Thyroid gland (tissue), 4 donors: ENCODE measurements around the gene SLC8A1. TPM values are rescaled to one million over a fixed set of nuclear protein-coding genes. Genes with fewer than 3 reads are reported as not detected.

Source experiments
- DNase-seq, 2 donors: peaks; one replicate each; pipeline ENCODE4 v3.0.0-alpha.2; 2019
- H3K27ac ChIP-seq, 3 donors: fragments of 200-600 bp; sonication (generic); 1 replicate in 2 of 3; 2 replicates in 1 of 3; pipeline ENCODE4 v1.5.1; 2016 to 2019; ENCODE audit warnings: mild to moderate bottlenecking in 1 of 3, moderate library complexity in 1 of 3
- H3K27me3 ChIP-seq: fragments of 200-600 bp; sonication (generic); one replicate; pipeline ENCODE4 v1.5.1; 2019
- H3K36me3 ChIP-seq, 2 donors: fragments of 200-600 bp; sonication (generic); one replicate each; pipeline ENCODE4 v1.5.1; 2016 to 2019
- H3K4me1 ChIP-seq, 2 donors: fragments of 200-600 bp; sonication (generic); one replicate each; pipeline ENCODE4 v1.5.1; 2017 to 2019
- H3K4me3 ChIP-seq, 3 donors: fragments of 200-600 bp; sonication (generic); replicated peaks in 1 of 3; 1 replicate in 2 of 3; 2 replicates in 1 of 3; pipeline ENCODE4 v1.5.1; 2016; ENCODE audit warnings: mild to moderate bottlenecking in 1 of 3
- H3K9me3 ChIP-seq: fragments of 200-600 bp; sonication (generic); one replicate; pipeline ENCODE4 v1.5.1; 2017
- POLR2A ChIP-seq, 2 donors: fragments of 450-650 bp; IDR thresholded peaks; one replicate each; pipeline ENCODE4 v1.6.1; 2017; ENCODE audit warnings: antibody characterized with exemption in 2 of 2, mild to moderate bottlenecking in 2 of 2, moderate library complexity in 1 of 2
- WGBS, 2 donors: methylation state at CpG; one replicate each; pipeline ENCODE4 v1.1.5; 2017; 5-methylcytosine and 5-hydroxymethylcytosine counted together
- intact Hi-C: fragments of 100-400 bp; cut with DNase I; formaldehyde crosslinking; loops from one replicate; pipeline ENCODE4 v1.15.1; 2023
- total RNA-seq, 4 donors: library from RNA; depleted of rRNA; stranded (reverse); fragments of >200 nt; gene quantifications; one replicate each; pipeline ENCODE4 v1.2.3, GENCODE V29; 2016
- TF ChIP-seq, protein P1 (sequence below), 6 experiments: fragments of 200-600 bp in 3 of 6; fragments of 450-650 bp in 3 of 6; sonication (generic) in 3 of 6; IDR thresholded peaks; one replicate each; pipeline ENCODE4 v1.5.1; 2016 to 2019; ENCODE audit warnings: antibody characterized with exemption in 6 of 6, mild to moderate bottlenecking in 2 of 6, inconsistent platforms in 1 of 6, moderate library complexity in 1 of 6

Gene SLC8A1
- total RNA-seq, 4 donors from 2014 or later, result 2.0 to 5.1 (median 4.4) TPM

DNA sequence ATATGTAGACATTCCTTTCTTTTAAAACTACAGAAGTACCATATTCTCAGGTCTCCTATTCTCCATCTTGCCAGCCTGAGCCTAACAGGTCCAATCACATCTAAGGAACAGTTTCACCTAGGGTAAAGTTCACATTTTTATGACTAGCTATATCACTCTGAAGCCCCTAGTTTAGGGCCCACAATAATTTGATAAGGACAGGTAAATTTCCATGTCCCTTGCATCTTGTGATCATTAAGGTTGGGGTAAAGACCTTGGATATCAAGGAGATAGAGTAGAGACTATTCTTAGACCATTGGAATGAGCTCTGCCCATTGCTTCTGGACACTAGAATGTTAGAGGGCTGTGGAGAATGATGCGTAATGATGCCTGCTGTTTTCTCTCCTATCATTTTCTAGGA lies 185.7 kb downstream of the SLC8A1 start:
- intact Hi-C loops, result no loop called here
- Histone ChIP-seq H3K4me3 (no peak overlapping the region), H3K27me3 (no peaks in the 10 kb centered on the region), H3K27ac (no peak overlapping the region), H3K36me3 (no peaks in the 10 kb centered on the region), H3K9me3 (no peaks in the 10 kb centered on the region), H3K4me1 (no peaks in the 10 kb centered on the region)
- no peak for TF ChIP-seq POLR2A (IDR thresholded peaks at IDR 0.05)
- TF ChIP-seq, protein P1, sequence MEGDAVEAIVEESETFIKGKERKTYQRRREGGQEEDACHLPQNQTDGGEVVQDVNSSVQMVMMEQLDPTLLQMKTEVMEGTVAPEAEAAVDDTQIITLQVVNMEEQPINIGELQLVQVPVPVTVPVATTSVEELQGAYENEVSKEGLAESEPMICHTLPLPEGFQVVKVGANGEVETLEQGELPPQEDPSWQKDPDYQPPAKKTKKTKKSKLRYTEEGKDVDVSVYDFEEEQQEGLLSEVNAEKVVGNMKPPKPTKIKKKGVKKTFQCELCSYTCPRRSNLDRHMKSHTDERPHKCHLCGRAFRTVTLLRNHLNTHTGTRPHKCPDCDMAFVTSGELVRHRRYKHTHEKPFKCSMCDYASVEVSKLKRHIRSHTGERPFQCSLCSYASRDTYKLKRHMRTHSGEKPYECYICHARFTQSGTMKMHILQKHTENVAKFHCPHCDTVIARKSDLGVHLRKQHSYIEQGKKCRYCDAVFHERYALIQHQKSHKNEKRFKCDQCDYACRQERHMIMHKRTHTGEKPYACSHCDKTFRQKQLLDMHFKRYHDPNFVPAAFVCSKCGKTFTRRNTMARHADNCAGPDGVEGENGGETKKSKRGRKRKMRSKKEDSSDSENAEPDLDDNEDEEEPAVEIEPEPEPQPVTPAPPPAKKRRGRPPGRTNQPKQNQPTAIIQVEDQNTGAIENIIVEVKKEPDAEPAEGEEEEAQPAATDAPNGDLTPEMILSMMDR (IDR thresholded peaks at IDR 0.05), result no peak
- DNase-seq, result no peak
- 100% methylated on average over 1 of the region's 1 CpG for WGBS, 2 donors

GRCh38 chr2:40265602-40266001 lies 186.3 kb downstream of the SLC8A1 start:
- H3K27me3 ChIP-seq, result no peaks in the 10 kb centered on the region
- no peak overlapping the region for H3K27ac ChIP-seq
- no peaks in the 10 kb centered on the region for H3K36me3 ChIP-seq
- H3K4me3 ChIP-seq, result no peak overlapping the region
- DNase-seq, result no peak
- H3K9me3 ChIP-seq, result no peaks in the 10 kb centered on the region
- no peaks in the 10 kb centered on the region for H3K4me1 ChIP-seq
- intact Hi-C loops, result no loop called here
- TF ChIP-seq, protein P1 (IDR thresholded peaks at IDR 0.05), result no peak
- TF ChIP-seq POLR2A (IDR thresholded peaks at IDR 0.05), result no peak

DNA sequence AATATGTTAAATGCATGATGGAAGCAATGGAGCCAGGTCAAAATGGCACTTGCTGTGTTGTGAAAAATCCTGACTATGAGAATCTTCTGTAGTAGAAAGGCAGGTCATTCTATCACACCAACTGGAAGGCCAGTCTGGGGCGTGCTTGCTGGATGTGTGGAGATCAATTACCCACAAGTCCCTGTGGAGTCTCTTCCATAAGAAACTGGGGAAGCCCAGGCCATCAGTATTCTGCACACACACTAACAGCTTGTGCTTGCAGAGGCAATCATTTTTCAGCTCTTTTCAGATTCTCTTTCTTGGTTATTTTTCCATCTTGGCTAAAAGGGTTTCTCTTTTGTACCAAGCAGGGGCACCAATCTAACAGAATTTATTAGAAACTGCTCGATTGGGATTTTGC lies 190.8 kb downstream of the SLC8A1 start:
- Histone ChIP-seq H3K27me3 (no peaks in the 10 kb centered on the region), H3K4me3 (no peak overlapping the region), H3K27ac (no peak overlapping the region), H3K4me1 (no peaks in the 10 kb centered on the region), H3K36me3 (no peaks in the 10 kb centered on the region), H3K9me3 (no peaks in the 10 kb centered on the region)
- 95 to 96% methylated on average over 2 of the region's 2 CpGs for WGBS, 2 donors
- no peak for DNase-seq
- TF ChIP-seq POLR2A (IDR thresholded peaks at IDR 0.05), result no peak
- TF ChIP-seq, protein P1 (IDR thresholded peaks at IDR 0.05), result no peak
- intact Hi-C loops, result no loop called here

GRCh38 chr2:40260437-40260836 lies 191.5 kb downstream of the SLC8A1 start:
- Histone ChIP-seq H3K27me3 (no peaks in the 10 kb centered on the region), H3K9me3 (no peaks in the 10 kb centered on the region), H3K36me3 (no peaks in the 10 kb centered on the region), H3K4me3 (no peak overlapping the region), H3K4me1 (no peaks in the 10 kb centered on the region), H3K27ac (no peak overlapping the region)
- TF ChIP-seq, protein P1 (IDR thresholded peaks at IDR 0.05), result no peak
- no peak for TF ChIP-seq POLR2A (IDR thresholded peaks at IDR 0.05)
- no peak for DNase-seq
- 86% methylated on average over 2 of the region's 2 CpGs for WGBS, 2 donors
- intact Hi-C loops, result no loop called here

DNA sequence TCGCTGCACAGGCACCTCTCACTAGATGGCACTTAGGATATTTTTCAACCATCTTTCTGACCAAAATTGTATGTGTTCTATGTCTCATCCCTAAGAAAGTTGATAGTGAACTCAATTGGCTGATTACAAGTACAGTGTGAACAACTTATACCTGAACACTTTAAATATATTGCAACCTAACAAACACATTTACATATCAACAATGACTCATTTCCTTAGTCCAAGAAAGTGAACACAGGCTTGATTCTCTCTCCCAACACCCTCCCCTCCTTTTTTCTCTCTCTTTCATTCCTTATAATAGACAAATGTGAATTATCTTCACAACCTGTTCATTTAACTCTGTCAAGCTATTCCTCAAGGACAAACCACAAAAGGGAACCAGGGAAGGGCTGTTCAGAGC lies 192.0 kb downstream of the SLC8A1 start:
- no peak for TF ChIP-seq POLR2A (IDR thresholded peaks at IDR 0.05)
- TF ChIP-seq, protein P1 (IDR thresholded peaks at IDR 0.05), result no peak
- WGBS, 2 donors, result 90 to 94% methylated on average over 1 of the region's 1 CpG
- intact Hi-C loops, result no loop called here
- Histone ChIP-seq H3K36me3 (no peaks in the 10 kb centered on the region), H3K9me3 (no peaks in the 10 kb centered on the region), H3K4me1 (no peaks in the 10 kb centered on the region), H3K4me3 (no peak overlapping the region), H3K27me3 (no peaks in the 10 kb centered on the region), H3K27ac (no peak overlapping the region)
- DNase-seq, result no peak
